CD4-positive, alpha-beta T cell (primary cell): ENCODE measurements around the gene NFIC. TPM values are rescaled to one million over a fixed set of nuclear protein-coding genes. Genes with fewer than 3 reads are reported as not detected.
"Not testable (repeated sequence)": the region's sequence is repeated elsewhere in the genome, so short reads cannot be mapped to it uniquely, and the experiment has no call there.

ENCODE experiments used
- ATAC-seq: fragments of 200-7000 bp; cut with Tn5 transposase; one replicate; pipeline ENCODE4 v1.10.0; 2022; ENCODE audit warnings: mild to moderate bottlenecking; ENCODE audit not compliant: poor library complexity
- CTCF ChIA-PET: fragments of 350-600 bp; sonication (Branson Sonifier 250); formaldehyde crosslinking; loops from one replicate; lab custom pipeline; 2021; ENCODE audit warnings: antibody characterized with exemption, inconsistent platforms; lab: Charles Lee
- POLR2A ChIA-PET: fragments of 350-600 bp; sonication (Branson Sonifier 250); formaldehyde crosslinking; loops from one replicate; lab custom pipeline; 2021; ENCODE audit warnings: antibody characterized with exemption, inconsistent platforms; lab: Charles Lee
- DNase-seq, 14 experiments: peaks; one replicate each; pipeline ENCODE4 v3.0.0-alpha.2; 2013 to 2020; ENCODE audit warnings: mixed read lengths in 2 of 14
- H3K27ac ChIP-seq, 2 donors: one replicate each; pipeline versions ENCODE4 v1.5.1 to v1.7.0; 2013; ENCODE audit warnings: low read length in 2 of 2, low read depth in 1 of 2, mild to moderate bottlenecking in 1 of 2
- H3K27me3 ChIP-seq, 2 experiments: 1 replicate in 1 of 2; 2 replicates in 1 of 2; pipeline versions ENCODE4 v1.6.1 to v1.7.0; 2013; ENCODE audit warnings: low read length in 2 of 2, control low read depth in 1 of 2, mild to moderate bottlenecking in 1 of 2, moderate library complexity in 1 of 2; ENCODE audit not compliant: insufficient read depth in 2 of 2, control insufficient read depth in 1 of 2
- H3K36me3 ChIP-seq: one replicate; pipeline ENCODE4 v1.6.1; 2013; ENCODE audit warnings: low read length, control low read depth; ENCODE audit not compliant: insufficient read depth
- H3K4me1 ChIP-seq: one replicate; pipeline ENCODE4 v1.6.1; 2013; ENCODE audit warnings: low read length, control low read depth; ENCODE audit not compliant: insufficient read depth
- H3K4me3 ChIP-seq: one replicate; pipeline ENCODE4 v1.5.1; 2013; ENCODE audit warnings: mild to moderate bottlenecking, low read length, moderate library complexity
- H3K9me3 ChIP-seq, 2 experiments: 1 replicate in 1 of 2; 2 replicates in 1 of 2; pipeline versions ENCODE4 v1.6.1 to v1.7.0; 2013; ENCODE audit warnings: low read length in 2 of 2, mild to moderate bottlenecking in 2 of 2, control low read depth in 1 of 2, moderate library complexity in 1 of 2; ENCODE audit not compliant: control insufficient read depth in 1 of 2, insufficient read depth in 1 of 2
- H3K27ac Mint-ChIP-seq: one replicate; pipeline ENCODE4 v1.8.0; 2020; ENCODE audit warnings: mixed read lengths
- H3K27me3 Mint-ChIP-seq: one replicate; pipeline ENCODE4 v1.8.0; 2021; ENCODE audit warnings: mixed read lengths
- H3K36me3 Mint-ChIP-seq: one replicate; pipeline ENCODE4 v1.8.0; 2021; ENCODE audit warnings: low read depth, mixed read lengths
- H3K4me1 Mint-ChIP-seq: one replicate; pipeline ENCODE4 v1.8.0; 2021; ENCODE audit warnings: low read depth, mixed read lengths
- H3K4me3 Mint-ChIP-seq: one replicate; pipeline ENCODE4 v1.8.0; 2020; ENCODE audit warnings: mild to moderate bottlenecking, mixed read lengths
- H3K9me3 Mint-ChIP-seq: one replicate; pipeline ENCODE4 v1.8.0; 2020; ENCODE audit warnings: mixed read lengths
- intact Hi-C, 2 experiments: fragments of 100-400 bp; cut with DNase I in 1 of 2; cut with micrococcal nuclease in 1 of 2; formaldehyde crosslinking; loops; one replicate each; pipeline versions ENCODE4 v1.15.1 to v1.9.0; 2023 to 2025; cut with DNase I, micrococcal nuclease
- total RNA-seq, 174 experiments: library from RNA in 2 of 174; stranded (reverse) in 2 of 174; gene quantifications; one replicate each; pipeline ENCODE4 v1.2.3 and lab custom pipeline; 2021 to 2026
- TF ChIP-seq, protein P1 (sequence below): fragments of 200-600 bp; IDR thresholded peaks from one replicate; pipeline ENCODE4 v1.8.0; 2022; ENCODE audit warnings: antibody characterized with exemption, mild to moderate bottlenecking

The NFIC gene
- total RNA-seq, 2 experiments from 2014 or later, result 22.1 to 22.2 TPM

GRCh38 chr19:3443840-3444694, 77.7 kb downstream of the NFIC start:
- Histone ChIP-seq H3K27me3 (no peaks in the 10 kb centered on the region), H3K9me3 (no peaks in the 10 kb centered on the region), H3K4me1 (peaks cover 4% of the 10 kb centered on the region), H3K27ac (no peak overlapping the region), H3K4me3 (no peak overlapping the region), H3K36me3 (peaks cover 24% of the 10 kb centered on the region)
- POLR2A ChIA-PET, result interaction anchor here (0.9 to 1.2 kb wide), 2 partner anchors 9 to 56 kb away, joined by 3 read pairs; partner anchors contain the start of gene DOHH
- peaks cover 5% of the 10 kb centered on the region for H3K4me1 Mint-ChIP-seq
- TF ChIP-seq, protein P1, sequence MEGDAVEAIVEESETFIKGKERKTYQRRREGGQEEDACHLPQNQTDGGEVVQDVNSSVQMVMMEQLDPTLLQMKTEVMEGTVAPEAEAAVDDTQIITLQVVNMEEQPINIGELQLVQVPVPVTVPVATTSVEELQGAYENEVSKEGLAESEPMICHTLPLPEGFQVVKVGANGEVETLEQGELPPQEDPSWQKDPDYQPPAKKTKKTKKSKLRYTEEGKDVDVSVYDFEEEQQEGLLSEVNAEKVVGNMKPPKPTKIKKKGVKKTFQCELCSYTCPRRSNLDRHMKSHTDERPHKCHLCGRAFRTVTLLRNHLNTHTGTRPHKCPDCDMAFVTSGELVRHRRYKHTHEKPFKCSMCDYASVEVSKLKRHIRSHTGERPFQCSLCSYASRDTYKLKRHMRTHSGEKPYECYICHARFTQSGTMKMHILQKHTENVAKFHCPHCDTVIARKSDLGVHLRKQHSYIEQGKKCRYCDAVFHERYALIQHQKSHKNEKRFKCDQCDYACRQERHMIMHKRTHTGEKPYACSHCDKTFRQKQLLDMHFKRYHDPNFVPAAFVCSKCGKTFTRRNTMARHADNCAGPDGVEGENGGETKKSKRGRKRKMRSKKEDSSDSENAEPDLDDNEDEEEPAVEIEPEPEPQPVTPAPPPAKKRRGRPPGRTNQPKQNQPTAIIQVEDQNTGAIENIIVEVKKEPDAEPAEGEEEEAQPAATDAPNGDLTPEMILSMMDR, result no peak
- no peak overlapping the region for H3K4me3 Mint-ChIP-seq
- H3K27me3 Mint-ChIP-seq, result no peaks in the 10 kb centered on the region
- intact Hi-C loops, result no loop called here
- no peak overlapping the region for H3K27ac Mint-ChIP-seq
- CTCF ChIA-PET, result no interaction called here
- H3K36me3 Mint-ChIP-seq, result peaks cover 10% of the 10 kb centered on the region
- DNase-seq, result no peak
- H3K9me3 Mint-ChIP-seq, result no peaks in the 10 kb centered on the region
- ATAC-seq, result no peak

GRCh38 chr19:3444695-3445234, 78.4 kb downstream of the NFIC start:
- CTCF ChIA-PET, result no interaction called here
- no peak overlapping the region for H3K4me3 Mint-ChIP-seq
- intact Hi-C loops, result no loop called here

DNA sequence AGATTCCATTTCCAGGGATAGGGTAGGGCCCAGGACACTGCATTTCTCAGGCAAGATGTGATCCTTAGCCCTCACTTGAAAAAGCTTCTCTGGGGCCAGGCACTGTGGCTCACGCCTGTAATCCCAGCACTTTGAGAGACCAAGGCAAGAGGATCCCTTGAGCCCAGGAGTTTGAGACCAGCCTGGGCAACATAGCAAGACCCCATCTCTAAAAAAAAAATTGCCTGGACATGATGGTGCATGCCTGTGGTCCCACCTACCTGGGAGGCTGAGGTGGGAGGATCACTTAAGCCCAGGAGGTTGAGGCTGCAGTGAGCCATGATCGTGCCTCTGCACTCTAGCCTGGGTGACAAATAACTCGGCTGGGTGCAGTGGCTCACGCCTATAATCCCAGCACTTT, 80.3 kb downstream of the NFIC start:
- H3K4me3 ChIP-seq, H3K27me3 Mint-ChIP-seq, intact Hi-C loops, H3K9me3 Mint-ChIP-seq, H3K4me3 Mint-ChIP-seq, H3K4me1 ChIP-seq, H3K27ac Mint-ChIP-seq, CTCF ChIA-PET, H3K27ac ChIP-seq, DNase-seq, H3K27me3 ChIP-seq, H3K4me1 Mint-ChIP-seq, ATAC-seq, H3K9me3 ChIP-seq: not testable (repeated sequence)
- peaks cover 20% of the 10 kb centered on the region for H3K36me3 Mint-ChIP-seq
- POLR2A ChIA-PET, result interaction anchor here (0.6 kb wide), 1 partner anchor 54 kb away, joined by 4 read pairs; no protein-coding TSS in a partner anchor
- peaks cover 31% of the 10 kb centered on the region for H3K36me3 ChIP-seq

More at GRCh38 chr19:3444695-3445234, 78.4 kb downstream of the NFIC start:
- Mint-ChIP-seq H3K27ac (no peak overlapping the region), H3K9me3 (no peaks in the 10 kb centered on the region), H3K36me3 (peaks cover 10% of the 10 kb centered on the region), H3K27me3 (no peaks in the 10 kb centered on the region), H3K4me1 (peaks cover 4% of the 10 kb centered on the region)
- POLR2A ChIA-PET, result interaction anchor here (0.9 kb wide), 1 partner anchor 10 kb away, joined by 3 read pairs; no protein-coding TSS in a partner anchor
- no peak overlapping the region for H3K4me3 ChIP-seq
- H3K27me3 ChIP-seq, result no peaks in the 10 kb centered on the region
- ATAC-seq (no peak), DNase-seq (no peak)
- H3K27ac ChIP-seq, result no peak overlapping the region
- TF ChIP-seq, protein P1, result no peak
- peaks cover 4% of the 10 kb centered on the region for H3K4me1 ChIP-seq
- H3K9me3 ChIP-seq, result no peaks in the 10 kb centered on the region
- peaks cover 27% of the 10 kb centered on the region for H3K36me3 ChIP-seq
